CD14-positive monocyte (primary cell): ENCODE results near the gene TRAIP. TPM values are rescaled to one million over a fixed set of nuclear protein-coding genes. Genes with fewer than 3 reads are reported as not detected.

Experiments
- DNase-seq, 3 donors: peaks; one replicate each; pipeline ENCODE4 v3.0.0-alpha.2; 2011 to 2022
- H2AFZ ChIP-seq: 2 replicates; pipeline ENCODE4 v1.6.0; 2012; ENCODE audit warnings: mild to moderate bottlenecking, low read depth, low read length, inconsistent platforms; ENCODE audit not compliant: insufficient read depth, poor library complexity, severe bottlenecking
- H3K27ac ChIP-seq, 2 donors: 1 replicate in 1 of 2; 2 replicates in 1 of 2; pipeline ENCODE4 v1.5.1; 2012 to 2013; ENCODE audit warnings: low read length in 2 of 2, control low read depth in 1 of 2, inconsistent platforms in 1 of 2, low read depth in 1 of 2, mild to moderate bottlenecking in 1 of 2
- H3K27me3 ChIP-seq, 2 donors: one replicate each; pipeline versions ENCODE4 v1.6.0 to v1.6.1; 2011 to 2013; ENCODE audit warnings: low read length in 2 of 2; ENCODE audit not compliant: control insufficient read depth in 2 of 2, insufficient read depth in 2 of 2
- H3K36me3 ChIP-seq, 2 donors: replicated peaks in 1 of 2; 1 replicate in 1 of 2; 2 replicates in 1 of 2; pipeline versions ENCODE4 v1.5.1 to v1.6.1; 2012 to 2013; ENCODE audit warnings: low read length in 2 of 2, control low read depth in 1 of 2, inconsistent platforms in 1 of 2, mild to moderate bottlenecking in 1 of 2; ENCODE audit not compliant: insufficient read depth in 2 of 2, control insufficient read depth in 1 of 2
- H3K4me1 ChIP-seq, 2 donors: 1 replicate in 1 of 2; 2 replicates in 1 of 2; pipeline versions ENCODE4 v1.5.1 to v1.6.1; 2012 to 2013; ENCODE audit warnings: low read length in 2 of 2, control low read depth in 1 of 2, inconsistent platforms in 1 of 2, mild to moderate bottlenecking in 1 of 2, moderate library complexity in 1 of 2; ENCODE audit not compliant: insufficient read depth in 2 of 2, control insufficient read depth in 1 of 2
- H3K4me2 ChIP-seq: replicated peaks from 2 replicates; pipeline ENCODE3; 2012; ENCODE audit warnings: low read length, moderate library complexity, mild to moderate bottlenecking; ENCODE audit not compliant: poor library complexity, severe bottlenecking; ENCODE audit errors: extremely low read depth
- H3K4me3 ChIP-seq, 3 experiments: fragments of 200-600 bp in 1 of 3; sonication (generic) in 1 of 3; replicated peaks in 1 of 3; 1 replicate in 2 of 3; 2 replicates in 1 of 3; pipeline ENCODE4 v1.5.1; 2011 to 2013; ENCODE audit warnings: low read length in 3 of 3, mild to moderate bottlenecking in 3 of 3, control low read depth in 2 of 3, low read depth in 2 of 3, inconsistent platforms in 1 of 3, moderate library complexity in 1 of 3
- H3K79me2 ChIP-seq: 2 replicates; pipeline ENCODE4 v1.6.0; 2012; ENCODE audit warnings: mild to moderate bottlenecking, control low read depth, inconsistent platforms, low read length, moderate library complexity; ENCODE audit not compliant: insufficient read depth
- H3K9ac ChIP-seq: 2 replicates; pipeline ENCODE4 v1.6.0; 2017; ENCODE audit warnings: low read length, mild to moderate bottlenecking; ENCODE audit not compliant: insufficient read depth, poor library complexity, severe bottlenecking
- H3K9me3 ChIP-seq, 2 donors: replicated peaks in 1 of 2; 1 replicate in 1 of 2; 2 replicates in 1 of 2; pipeline versions ENCODE4 v1.5.1 to v1.6.1; 2012 to 2013; ENCODE audit warnings: low read length in 2 of 2, control low read depth in 1 of 2; ENCODE audit not compliant: control insufficient read depth in 1 of 2, insufficient read depth in 1 of 2
- H4K20me1 ChIP-seq: 2 replicates; pipeline ENCODE4 v1.6.0; 2012; ENCODE audit warnings: mild to moderate bottlenecking, low read length, control low read depth, moderate library complexity; ENCODE audit not compliant: insufficient read depth
- H3K27ac Mint-ChIP-seq, 7 donors: one replicate each; pipeline ENCODE4 v1.8.0; 2020; ENCODE audit warnings: mild to moderate bottlenecking in 7 of 7, mixed read lengths in 7 of 7, moderate library complexity in 6 of 7, inconsistent platforms in 2 of 7
- H3K27me3 Mint-ChIP-seq, 3 donors: one replicate each; pipeline ENCODE4 v1.8.0; 2021 to 2022; ENCODE audit warnings: low read depth in 3 of 3, mild to moderate bottlenecking in 3 of 3, mixed read lengths in 3 of 3, moderate library complexity in 3 of 3, inconsistent platforms in 1 of 3
- H3K36me3 Mint-ChIP-seq, 2 donors: one replicate each; pipeline ENCODE4 v1.8.0; 2020; ENCODE audit warnings: mixed read lengths in 2 of 2, inconsistent platforms in 1 of 2, mild to moderate bottlenecking in 1 of 2
- H3K4me1 Mint-ChIP-seq: one replicate; pipeline ENCODE4 v1.8.0; 2020; ENCODE audit warnings: mild to moderate bottlenecking, mixed read lengths
- H3K4me3 Mint-ChIP-seq, 2 donors: one replicate each; pipeline ENCODE4 v1.8.0; 2020; ENCODE audit warnings: mild to moderate bottlenecking in 2 of 2, mixed read lengths in 2 of 2, moderate library complexity in 1 of 2
- H3K9me3 Mint-ChIP-seq, 7 donors: one replicate each; pipeline ENCODE4 v1.8.0; 2020 to 2022; ENCODE audit warnings: mixed read lengths in 7 of 7, mild to moderate bottlenecking in 6 of 7, moderate library complexity in 6 of 7, inconsistent platforms in 2 of 7
- WGBS: methylation state at CpG from one replicate; pipeline ENCODE4 v1.1.5; 2013; ENCODE audit warnings: missing lambda C conversion rate; ENCODE audit not compliant: insufficient coverage; 5-methylcytosine and 5-hydroxymethylcytosine counted together
- intact Hi-C, 2 donors: fragments of 100-400 bp; cut with micrococcal nuclease; formaldehyde crosslinking; loops; one replicate each; pipeline versions ENCODE4 v1.15.0 to v1.15.1; 2023
- polyA plus RNA-seq, 3 donors: library from polyadenylated mRNA; depleted of rRNA in 1 of 3; unstranded in 2 of 3; stranded (reverse) in 1 of 3; fragments of 300-500 nt in 2 of 3; fragments of >200 nt in 1 of 3; fragmentation: Illumina TruSeq in 2 of 3; gene quantifications; 1 replicate in 2 of 3; 2 replicates in 1 of 3; pipeline ENCODE4 v1.2.3, GENCODE V29; 2012 to 2021
- TF ChIP-seq, protein P1 (sequence below): fragments of 200-600 bp; IDR thresholded peaks from one replicate; pipeline ENCODE4 v1.8.0; 2022; ENCODE audit warnings: antibody characterized with exemption, mild to moderate bottlenecking

Gene TRAIP
- polyA plus RNA-seq, 3 donors: 0.68 to 1.1 (median 0.95) TPM

DNA sequence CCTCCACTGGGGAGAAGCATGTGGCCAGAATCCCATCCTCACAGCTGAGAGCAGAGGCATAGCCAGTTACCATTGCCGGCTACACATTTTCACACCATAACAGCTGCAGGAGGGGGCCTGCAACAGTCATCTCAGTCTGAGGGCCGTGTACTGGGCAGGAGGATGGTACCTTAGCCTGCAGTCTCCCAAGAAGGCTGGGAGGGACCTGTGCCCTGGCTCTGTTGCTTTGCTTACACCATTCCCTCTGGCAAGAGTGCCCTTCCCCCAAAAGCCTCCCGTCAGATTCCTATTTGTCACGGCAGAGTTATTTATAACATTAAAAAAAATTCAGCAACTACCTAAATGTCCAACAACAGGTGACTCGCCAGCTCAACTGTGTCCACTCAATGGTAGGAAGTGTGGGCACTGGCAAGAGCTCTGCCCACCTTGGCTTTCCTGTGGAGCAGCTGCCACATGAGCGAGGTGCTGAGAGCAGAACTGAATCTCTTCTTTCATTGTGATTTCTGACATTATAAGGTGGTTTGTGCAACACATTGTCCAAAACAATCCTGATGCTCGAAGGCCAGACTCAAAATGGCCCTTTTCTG, 8.9 kb upstream of the TRAIP start:
- H2AFZ ChIP-seq: no peak overlapping the region
- H3K9ac ChIP-seq: no peak overlapping the region
- H3K27ac ChIP-seq: no peak overlapping the region
- no peak for DNase-seq
- peak overlapping the region in 1 of 7 donors; percentile 63 for H3K27ac Mint-ChIP-seq
- peaks cover 0 to 15% (median 3%) of the 10 kb centered on the region in 7 donors for H3K9me3 Mint-ChIP-seq
- peaks cover 5% of the 10 kb centered on the region for H3K4me1 Mint-ChIP-seq
- no peak overlapping the region for H3K4me3 Mint-ChIP-seq
- no peaks in the 10 kb centered on the region for H3K36me3 Mint-ChIP-seq
- H4K20me1 ChIP-seq: no peaks in the 10 kb centered on the region
- H3K4me3 ChIP-seq: no peak overlapping the region
- no peak overlapping the region for H3K4me2 ChIP-seq
- H3K79me2 ChIP-seq: no peaks in the 10 kb centered on the region
- intact Hi-C loops: no loop called here
- WGBS: 80% methylated on average over 1 of the region's 7 CpGs
- no peaks in the 10 kb centered on the region for H3K36me3 ChIP-seq
- peaks cover 31 to 71% (median 49%) of the 10 kb centered on the region in 3 donors for H3K27me3 Mint-ChIP-seq
- TF ChIP-seq, protein P1, sequence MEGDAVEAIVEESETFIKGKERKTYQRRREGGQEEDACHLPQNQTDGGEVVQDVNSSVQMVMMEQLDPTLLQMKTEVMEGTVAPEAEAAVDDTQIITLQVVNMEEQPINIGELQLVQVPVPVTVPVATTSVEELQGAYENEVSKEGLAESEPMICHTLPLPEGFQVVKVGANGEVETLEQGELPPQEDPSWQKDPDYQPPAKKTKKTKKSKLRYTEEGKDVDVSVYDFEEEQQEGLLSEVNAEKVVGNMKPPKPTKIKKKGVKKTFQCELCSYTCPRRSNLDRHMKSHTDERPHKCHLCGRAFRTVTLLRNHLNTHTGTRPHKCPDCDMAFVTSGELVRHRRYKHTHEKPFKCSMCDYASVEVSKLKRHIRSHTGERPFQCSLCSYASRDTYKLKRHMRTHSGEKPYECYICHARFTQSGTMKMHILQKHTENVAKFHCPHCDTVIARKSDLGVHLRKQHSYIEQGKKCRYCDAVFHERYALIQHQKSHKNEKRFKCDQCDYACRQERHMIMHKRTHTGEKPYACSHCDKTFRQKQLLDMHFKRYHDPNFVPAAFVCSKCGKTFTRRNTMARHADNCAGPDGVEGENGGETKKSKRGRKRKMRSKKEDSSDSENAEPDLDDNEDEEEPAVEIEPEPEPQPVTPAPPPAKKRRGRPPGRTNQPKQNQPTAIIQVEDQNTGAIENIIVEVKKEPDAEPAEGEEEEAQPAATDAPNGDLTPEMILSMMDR: no peak
- H3K9me3 ChIP-seq: no peaks in the 10 kb centered on the region
- peaks cover 14 to 46% of the 10 kb centered on the region in 2 donors for H3K27me3 ChIP-seq
- peaks cover 3 to 12% of the 10 kb centered on the region in 2 donors for H3K4me1 ChIP-seq

DNA sequence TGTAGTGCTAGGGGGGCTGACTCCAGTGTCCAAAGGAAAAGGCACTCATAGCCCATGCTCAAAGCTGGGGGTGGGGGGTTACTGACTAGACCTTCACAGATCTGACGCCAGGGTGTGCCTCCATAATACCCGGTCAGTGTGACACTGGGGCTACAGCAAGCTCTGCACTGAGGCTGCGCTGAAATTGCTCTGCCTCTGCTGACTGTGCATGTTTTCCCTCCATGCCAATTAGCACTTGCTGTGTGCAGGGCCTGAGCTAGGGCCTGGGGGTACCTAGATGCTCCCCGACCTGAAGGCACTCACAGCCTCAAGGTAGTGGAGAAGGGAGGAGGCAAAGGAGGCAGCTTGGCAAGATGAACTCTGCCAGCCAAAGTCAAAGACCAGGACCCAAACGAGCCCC, 8.1 kb upstream of the TRAIP start:
- Histone ChIP-seq H3K27ac (no peak overlapping the region), H3K4me2 (no peak overlapping the region), H3K4me1 (peaks cover 3 to 6% of the 10 kb centered on the region in 2 donors), H3K27me3 (peaks cover 10 to 40% of the 10 kb centered on the region in 2 donors), H3K9ac (no peak overlapping the region), H3K9me3 (no peaks in the 10 kb centered on the region), H4K20me1 (no peaks in the 10 kb centered on the region), H3K36me3 (no peaks in the 10 kb centered on the region), H3K4me3 (no peak overlapping the region), H3K79me2 (no peaks in the 10 kb centered on the region), H2AFZ (no peak overlapping the region)
- peaks cover 3% of the 10 kb centered on the region for H3K4me1 Mint-ChIP-seq
- H3K4me3 Mint-ChIP-seq: no peak overlapping the region
- WGBS: 76% methylated on average over 5 of the region's 5 CpGs
- no peaks in the 10 kb centered on the region for H3K36me3 Mint-ChIP-seq
- peaks cover 26 to 64% (median 42%) of the 10 kb centered on the region in 3 donors for H3K27me3 Mint-ChIP-seq
- intact Hi-C loops: no loop called here
- peaks cover 0 to 15% (median 3%) of the 10 kb centered on the region in 7 donors for H3K9me3 Mint-ChIP-seq
- no peak overlapping the region for H3K27ac Mint-ChIP-seq
- TF ChIP-seq, protein P1: no peak
- no peak for DNase-seq
